Brain microvascular endothelial cell (primary cell): ENCODE measurements around the gene NEB.

Source experiments
- DNase-seq: peaks from one replicate; pipeline ENCODE4 v3.0.0-alpha.2; 2020
- H3K27ac ChIP-seq: fragments of 250-450 bp; sonication (Bioruptor Pico); 2 replicates; pipeline ENCODE4 v1.5.1; 2020; ENCODE audit warnings: mild to moderate bottlenecking, moderate library complexity
- H3K27me3 ChIP-seq: fragments of 250-450 bp; sonication (Bioruptor Pico); replicated peaks from 2 replicates; pipeline ENCODE4 v1.5.1; 2020; ENCODE audit warnings: mild to moderate bottlenecking
- H3K36me3 ChIP-seq: fragments of 250-450 bp; sonication (Bioruptor Pico); replicated peaks from 2 replicates; pipeline ENCODE4 v1.5.1; 2020; ENCODE audit warnings: mild to moderate bottlenecking
- H3K4me3 ChIP-seq: 2 replicates; pipeline ENCODE4 v1.5.1; 2011; ENCODE audit warnings: low read depth, mild to moderate bottlenecking, control low read depth, low read length, moderate library complexity
- in situ Hi-C: cut with HindIII; loops from 2 replicates; pipeline ENCODE4 v1.10.0; 2017; ENCODE audit warnings: low sequenced_read_pairs, low pct_ligation_motif_present
- TF ChIP-seq, protein P1 (sequence below): IDR thresholded peaks from 2 replicates; pipeline ENCODE4 v1.5.1; 2011; ENCODE audit warnings: low read depth, mild to moderate bottlenecking, moderate library complexity, low read length, control low read depth, inconsistent platforms; ENCODE audit errors: missing control alignments

Gene NEB

DNA sequence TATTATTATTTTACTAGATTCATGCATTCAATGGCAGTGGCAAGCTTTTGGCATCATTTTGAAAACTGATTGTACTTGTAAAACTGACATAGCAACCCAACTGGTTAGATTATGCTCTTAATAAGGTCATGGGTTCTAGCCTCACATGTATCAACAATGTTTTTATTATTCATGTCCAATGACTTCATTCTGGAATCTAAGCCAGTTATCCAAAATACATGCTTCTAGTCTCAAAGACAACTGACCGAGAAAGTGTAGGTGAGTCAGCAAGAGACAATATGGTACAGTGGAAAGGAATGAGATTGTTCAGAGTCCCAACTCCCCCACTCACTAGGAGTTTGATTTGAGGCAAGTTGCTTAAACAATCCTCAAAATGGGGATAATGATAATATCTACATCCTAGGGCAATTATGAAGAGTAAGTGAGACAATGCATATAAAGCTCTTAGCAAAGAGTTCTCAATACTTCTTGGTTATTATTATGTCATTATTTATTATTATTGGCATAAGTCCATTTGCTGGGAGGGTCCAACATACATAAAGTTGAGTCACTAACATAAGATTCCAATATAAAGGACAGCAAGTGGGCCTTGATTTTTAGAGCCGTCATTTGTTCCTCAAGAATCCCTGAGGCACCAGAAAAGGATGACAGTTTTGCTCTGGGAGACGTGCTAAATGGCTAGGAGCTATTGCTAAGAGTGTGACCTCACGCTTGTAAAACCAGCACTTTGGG lies 99.4 kb downstream of the NEB start:
- TF ChIP-seq, protein P1, sequence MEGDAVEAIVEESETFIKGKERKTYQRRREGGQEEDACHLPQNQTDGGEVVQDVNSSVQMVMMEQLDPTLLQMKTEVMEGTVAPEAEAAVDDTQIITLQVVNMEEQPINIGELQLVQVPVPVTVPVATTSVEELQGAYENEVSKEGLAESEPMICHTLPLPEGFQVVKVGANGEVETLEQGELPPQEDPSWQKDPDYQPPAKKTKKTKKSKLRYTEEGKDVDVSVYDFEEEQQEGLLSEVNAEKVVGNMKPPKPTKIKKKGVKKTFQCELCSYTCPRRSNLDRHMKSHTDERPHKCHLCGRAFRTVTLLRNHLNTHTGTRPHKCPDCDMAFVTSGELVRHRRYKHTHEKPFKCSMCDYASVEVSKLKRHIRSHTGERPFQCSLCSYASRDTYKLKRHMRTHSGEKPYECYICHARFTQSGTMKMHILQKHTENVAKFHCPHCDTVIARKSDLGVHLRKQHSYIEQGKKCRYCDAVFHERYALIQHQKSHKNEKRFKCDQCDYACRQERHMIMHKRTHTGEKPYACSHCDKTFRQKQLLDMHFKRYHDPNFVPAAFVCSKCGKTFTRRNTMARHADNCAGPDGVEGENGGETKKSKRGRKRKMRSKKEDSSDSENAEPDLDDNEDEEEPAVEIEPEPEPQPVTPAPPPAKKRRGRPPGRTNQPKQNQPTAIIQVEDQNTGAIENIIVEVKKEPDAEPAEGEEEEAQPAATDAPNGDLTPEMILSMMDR = no peak
- H3K36me3 ChIP-seq = no peaks in the 10 kb centered on the region
- no peak overlapping the region for H3K27ac ChIP-seq
- peak; percentile 9 for DNase-seq
- in situ Hi-C loops = no loop called here
- H3K4me3 ChIP-seq = no peak overlapping the region
- no peaks in the 10 kb centered on the region for H3K27me3 ChIP-seq

DNA sequence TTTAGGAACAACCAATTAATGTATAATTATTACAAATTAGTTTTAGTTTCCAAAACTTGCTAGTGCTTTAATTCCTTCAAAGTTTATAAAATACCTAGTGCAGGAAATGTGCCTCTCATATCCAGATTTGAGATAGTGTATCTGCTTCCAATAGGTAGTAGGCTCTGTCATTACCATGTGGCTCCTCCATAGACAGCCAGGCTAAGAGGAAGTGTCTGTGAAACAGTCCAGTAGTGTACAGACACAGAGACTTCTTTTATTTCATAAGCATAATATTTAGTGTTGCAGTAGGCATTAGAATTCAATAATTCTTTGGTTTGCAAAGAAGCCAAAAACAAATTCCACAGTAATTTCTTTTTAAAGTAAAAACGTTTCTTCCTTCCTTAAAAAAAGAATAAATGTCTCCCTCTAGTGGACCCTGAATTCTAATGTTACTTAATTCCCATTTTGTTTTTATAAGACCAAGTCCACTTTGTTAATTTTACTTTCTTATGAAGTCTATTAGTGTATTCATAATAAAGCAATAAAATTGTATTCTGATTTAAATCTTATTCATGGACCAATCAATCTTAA lies 101.2 kb downstream of the NEB start:
- Histone ChIP-seq H3K27me3 (no peaks in the 10 kb centered on the region), H3K27ac (no peak overlapping the region), H3K36me3 (no peaks in the 10 kb centered on the region), H3K4me3 (no peak overlapping the region)
- DNase-seq = no peak
- in situ Hi-C loops = no loop called here
- TF ChIP-seq, protein P1 = no peak

DNA sequence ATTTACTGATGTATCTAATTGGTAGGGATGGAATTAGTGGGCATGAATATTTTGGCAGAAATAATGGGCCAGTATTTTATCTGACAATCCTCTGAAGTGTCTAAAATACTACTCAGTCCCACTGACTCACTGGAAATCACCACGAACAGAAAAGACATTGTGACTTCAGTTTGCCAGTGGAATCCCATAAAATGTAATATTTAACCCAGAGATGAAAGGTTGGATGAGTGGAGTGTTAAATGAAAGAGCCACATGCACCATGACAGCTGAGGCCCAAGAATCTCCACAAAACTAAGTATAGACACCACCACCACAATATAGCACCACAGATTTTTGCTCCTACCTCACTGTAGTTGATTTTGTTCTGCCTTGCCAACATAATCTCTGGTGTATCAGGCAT lies 103.9 kb downstream of the NEB start:
- H3K4me3 ChIP-seq = no peak overlapping the region
- H3K27me3 ChIP-seq = no peaks in the 10 kb centered on the region
- DNase-seq = no peak
- no peaks in the 10 kb centered on the region for H3K36me3 ChIP-seq
- in situ Hi-C loops = no loop called here
- no peak overlapping the region for H3K27ac ChIP-seq
- TF ChIP-seq, protein P1 = no peak

DNA sequence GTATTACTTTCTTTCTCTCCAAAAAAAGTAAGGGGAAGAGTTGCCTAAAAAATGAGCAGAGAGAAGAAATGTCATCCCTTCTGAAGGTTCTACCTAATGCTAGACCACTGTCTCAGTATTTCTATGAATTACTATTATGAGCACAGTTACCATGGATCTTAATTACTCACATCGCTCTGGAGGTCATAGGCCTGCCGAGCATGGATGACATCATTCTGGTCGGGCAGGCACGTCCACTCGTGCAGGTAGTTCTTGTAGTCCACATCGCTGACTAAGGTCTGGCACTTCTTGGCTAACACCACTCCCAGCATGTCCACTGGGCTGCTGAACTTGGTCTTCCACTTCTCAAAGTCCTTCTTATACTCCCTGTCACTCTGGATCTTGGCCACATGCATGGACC lies 106.9 kb downstream of the NEB start:
- TF ChIP-seq, protein P1 = no peak

DNA sequence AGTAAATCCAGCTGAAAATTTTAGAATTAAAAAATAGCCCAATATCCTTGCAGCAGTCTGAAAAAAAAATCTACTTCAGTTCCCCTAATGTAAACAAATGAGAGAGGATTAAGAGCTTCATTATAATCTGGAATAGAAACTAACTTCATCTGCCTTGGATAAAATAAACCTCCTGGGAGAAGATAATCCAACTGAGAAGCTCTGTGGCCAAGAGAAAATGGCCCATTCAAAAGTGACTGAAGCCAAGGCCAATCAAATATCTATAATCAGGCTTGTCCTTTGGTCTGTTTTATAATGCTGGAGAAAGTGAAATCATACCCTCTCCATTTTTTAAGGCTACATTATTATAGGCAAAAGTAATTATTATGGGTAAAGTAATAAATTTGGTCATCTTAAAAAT lies 110.0 kb downstream of the NEB start:
- H3K27ac ChIP-seq = no peak overlapping the region
- no peak overlapping the region for H3K4me3 ChIP-seq
- in situ Hi-C loops = no loop called here
- no peak for DNase-seq
- TF ChIP-seq, protein P1 = no peak
- H3K27me3 ChIP-seq = no peaks in the 10 kb centered on the region
- H3K36me3 ChIP-seq = no peaks in the 10 kb centered on the region

More for the DNA sequence above, 106.9 kb downstream of the NEB start:
- Histone ChIP-seq H3K27me3 (no peaks in the 10 kb centered on the region), H3K4me3 (no peak overlapping the region), H3K27ac (no peak overlapping the region), H3K36me3 (no peaks in the 10 kb centered on the region)
- no peak for DNase-seq
- in situ Hi-C loops = no loop called here
